Stimulated activated CD4-positive, alpha-beta T cell treated with anti-CD3 and anti-CD28 coated beads, Interleukin-15, amount 100 ng/mL, for 24 hours (primary cell): ENCODE data around the gene MIEF2.
"Not testable (repeated sequence)": the region's sequence is repeated elsewhere in the genome, so short reads cannot be mapped to it uniquely, and the experiment has no call there.

Experiments
- DNase-seq: peaks from one replicate; pipeline ENCODE4 v3.0.0-alpha.2; 2020

MIEF2 gene

GRCh38 chr17:18303206-18303605 lies 42.7 kb downstream of the MIEF2 start:
- DNase-seq: not testable (repeated sequence)

GRCh38 chr17:18309202-18309601 lies 48.7 kb downstream of the MIEF2 start:
- DNase-seq: no peak

- DNase-seq: peak; percentile 12
These were observed 53.7 kb downstream of the MIEF2 start for GRCh38 chr17:18314059-18314730.

- DNase-seq: peak; percentile 99
These were observed 54.5 kb downstream of the MIEF2 start, which contains the start of the genes SMCR8 and TOP3A for GRCh38 chr17:18314731-18315561. SMCR8 (plus strand) TSS chr17:18315293; CDS start chr17:18315790, 497 bp downstream. TOP3A (minus strand) TSS chr17:18314994; CDS start chr17:18314778, 216 bp downstream.

- peak; percentile 22 for DNase-seq
These were observed 55.1 kb downstream of the MIEF2 start for GRCh38 chr17:18315562-18315922.

GRCh38 chr17:18315961-18316360 lies 55.5 kb downstream of the MIEF2 start:
- no peak for DNase-seq
